Tibial nerve (tissue), 4 donors: Measurements from ENCODE around the gene SLC19A2. TPM values are rescaled to one million over a fixed set of nuclear protein-coding genes. Genes with fewer than 3 reads are reported as not detected.

Experiments used
- DNase-seq, 2 donors: peaks; one replicate each; pipeline ENCODE4 v3.0.0-alpha.2; 2019; ENCODE audit warnings: low spot score in 2 of 2
- H3K27ac ChIP-seq, 4 donors: fragments of 200-600 bp; sonication (generic) in 3 of 4; one replicate each; pipeline ENCODE4 v1.5.1; 2017 to 2019; ENCODE audit warnings: mild to moderate bottlenecking in 1 of 4
- H3K27me3 ChIP-seq, 2 donors: fragments of 200-600 bp; sonication (generic) in 1 of 2; one replicate each; pipeline versions ENCODE4 v1.5.1 to v1.6.0; 2017 to 2019
- H3K36me3 ChIP-seq, 3 donors: fragments of 200-600 bp; sonication (generic); one replicate each; pipeline ENCODE4 v1.5.1; 2018 to 2019
- H3K4me1 ChIP-seq, 4 donors: fragments of 200-600 bp; sonication (generic) in 3 of 4; one replicate each; pipeline ENCODE4 v1.5.1; 2017 to 2019
- H3K4me3 ChIP-seq, 4 donors: fragments of 200-600 bp; sonication (generic) in 3 of 4; one replicate each; pipeline ENCODE4 v1.5.1; 2017 to 2019; ENCODE audit warnings: mild to moderate bottlenecking in 1 of 4, moderate library complexity in 1 of 4
- H3K9me3 ChIP-seq, 4 donors: fragments of 200-600 bp; sonication (generic) in 3 of 4; one replicate each; pipeline ENCODE4 v1.5.1; 2017 to 2019
- CTCF ChIP-seq, 5 experiments: fragments of 200-600 bp in 3 of 5; fragments of 450-650 bp in 2 of 5; sonication (generic) in 3 of 5; IDR thresholded peaks; one replicate each; pipeline ENCODE4 v1.5.1; 2016 to 2019; ENCODE audit warnings: antibody characterized with exemption in 5 of 5, mild to moderate bottlenecking in 3 of 5, moderate library complexity in 2 of 5
- EP300 ChIP-seq, 2 donors: sonication (generic); formaldehyde crosslinking; IDR thresholded peaks; one replicate each; pipeline ENCODE4 v1.6.1; 2017; ENCODE audit warnings: antibody characterized with exemption in 2 of 2, mild to moderate bottlenecking in 1 of 2
- POLR2A ChIP-seq, 2 donors: fragments of 450-650 bp; IDR thresholded peaks; one replicate each; pipeline ENCODE4 v1.6.1; 2017; ENCODE audit warnings: antibody characterized with exemption in 2 of 2, mild to moderate bottlenecking in 2 of 2, moderate library complexity in 2 of 2
- WGBS, 2 donors: methylation state at CpG; one replicate each; pipeline ENCODE4 v1.1.5; 2018; 5-methylcytosine and 5-hydroxymethylcytosine counted together
- total RNA-seq, 4 donors: library from RNA; depleted of rRNA; stranded (reverse); fragments of >200 nt; gene quantifications; one replicate each; pipeline ENCODE4 v1.1.0, GENCODE V29; 2016

The SLC19A2 gene
- total RNA-seq, 4 donors from 2014 or later = 25.1 to 51.6 (median 35.6) TPM

- Histone ChIP-seq H3K27me3 (no peaks in the 10 kb centered on the region), H3K4me1 (peaks cover 0 to 5% (median 0%) of the 10 kb centered on the region in 4 donors), H3K4me3 (no peak overlapping the region), H3K36me3 (no peaks in the 10 kb centered on the region), H3K27ac (no peak overlapping the region), H3K9me3 (no peaks in the 10 kb centered on the region)
- DNase-seq = no peak
- no peak for TF ChIP-seq POLR2A (IDR thresholded peaks at IDR 0.05)
- no peak for TF ChIP-seq CTCF (IDR thresholded peaks at IDR 0.05)
- TF ChIP-seq EP300 (IDR thresholded peaks at IDR 0.05) = no peak
- 60 to 73% methylated on average over 2 of the region's 2 CpGs for WGBS, 2 donors
These were observed 29.0 kb upstream of the SLC19A2 start for GRCh38 chr1:169514566-169515270.

GRCh38 chr1:169513208-169513607, 27.5 kb upstream of the SLC19A2 start:
- Histone ChIP-seq H3K27me3 (no peaks in the 10 kb centered on the region), H3K9me3 (no peaks in the 10 kb centered on the region), H3K36me3 (no peaks in the 10 kb centered on the region), H3K27ac (peak overlapping the region in 2 of 4 donors; percentile 53 to 81), H3K4me3 (no peak overlapping the region), H3K4me1 (peaks cover 0 to 20% (median 0%) of the 10 kb centered on the region in 4 donors)
- DNase-seq = peak in 1 of 2 donors; percentile 63
- TF ChIP-seq EP300 (IDR thresholded peaks at IDR 0.05) = peak; percentile 31 to 92
- no peak for TF ChIP-seq POLR2A (IDR thresholded peaks at IDR 0.05)

- WGBS, 2 donors = 46 to 51% methylated on average over 3 of the region's 3 CpGs
- peaks cover 0 to 21% (median 0%) of the 10 kb centered on the region in 4 donors for H3K4me1 ChIP-seq
- TF ChIP-seq EP300 (IDR thresholded peaks at IDR 0.05) (peak; percentile 44 to 87), CTCF (IDR thresholded peaks at IDR 0.05) (no peak), POLR2A (IDR thresholded peaks at IDR 0.05) (no peak)
- H3K9me3 ChIP-seq = no peaks in the 10 kb centered on the region
- no peaks in the 10 kb centered on the region for H3K27me3 ChIP-seq
- peak in 1 of 2 donors; percentile 73 for DNase-seq
- no peaks in the 10 kb centered on the region for H3K36me3 ChIP-seq
- H3K27ac ChIP-seq = peak overlapping the region; percentile 40 to 81 (median 48)
- H3K4me3 ChIP-seq = no peak overlapping the region
These were observed 25.7 kb upstream of the SLC19A2 start for GRCh38 chr1:169511316-169512005.

- H3K27me3 ChIP-seq = no peaks in the 10 kb centered on the region
- DNase-seq = no peak
- TF ChIP-seq CTCF (IDR thresholded peaks at IDR 0.05) (no peak), POLR2A (IDR thresholded peaks at IDR 0.05) (no peak), EP300 (IDR thresholded peaks at IDR 0.05) (no peak)
- H3K4me3 ChIP-seq = no peak overlapping the region
- H3K4me1 ChIP-seq = peaks cover 0 to 21% (median 0%) of the 10 kb centered on the region in 4 donors
- 87 to 89% methylated on average over 4 of the region's 4 CpGs for WGBS, 2 donors
- H3K36me3 ChIP-seq = no peaks in the 10 kb centered on the region
- H3K9me3 ChIP-seq = no peaks in the 10 kb centered on the region
- H3K27ac ChIP-seq = no peak overlapping the region
These were observed 24.3 kb upstream of the SLC19A2 start for GRCh38 chr1:169510060-169510459.

GRCh38 chr1:169509354-169509753, 23.6 kb upstream of the SLC19A2 start:
- H3K27ac ChIP-seq = peak overlapping the region in 1 of 4 donors; percentile 45

More at GRCh38 chr1:169509354-169509753, 23.6 kb upstream of the SLC19A2 start:
- no peaks in the 10 kb centered on the region for H3K9me3 ChIP-seq
- no peaks in the 10 kb centered on the region for H3K36me3 ChIP-seq
- TF ChIP-seq EP300 (IDR thresholded peaks at IDR 0.05) = no peak
- TF ChIP-seq CTCF (IDR thresholded peaks at IDR 0.05) = no peak
- no peak for TF ChIP-seq POLR2A (IDR thresholded peaks at IDR 0.05)
- no peak for DNase-seq
- 64% methylated on average over 1 of the region's 1 CpG for WGBS, 2 donors
- H3K27me3 ChIP-seq = no peaks in the 10 kb centered on the region
- H3K4me1 ChIP-seq = peaks cover 0 to 21% (median 0%) of the 10 kb centered on the region in 4 donors
- H3K4me3 ChIP-seq = no peak overlapping the region
